ENCODE results near the gene SNAP25.

DNA sequence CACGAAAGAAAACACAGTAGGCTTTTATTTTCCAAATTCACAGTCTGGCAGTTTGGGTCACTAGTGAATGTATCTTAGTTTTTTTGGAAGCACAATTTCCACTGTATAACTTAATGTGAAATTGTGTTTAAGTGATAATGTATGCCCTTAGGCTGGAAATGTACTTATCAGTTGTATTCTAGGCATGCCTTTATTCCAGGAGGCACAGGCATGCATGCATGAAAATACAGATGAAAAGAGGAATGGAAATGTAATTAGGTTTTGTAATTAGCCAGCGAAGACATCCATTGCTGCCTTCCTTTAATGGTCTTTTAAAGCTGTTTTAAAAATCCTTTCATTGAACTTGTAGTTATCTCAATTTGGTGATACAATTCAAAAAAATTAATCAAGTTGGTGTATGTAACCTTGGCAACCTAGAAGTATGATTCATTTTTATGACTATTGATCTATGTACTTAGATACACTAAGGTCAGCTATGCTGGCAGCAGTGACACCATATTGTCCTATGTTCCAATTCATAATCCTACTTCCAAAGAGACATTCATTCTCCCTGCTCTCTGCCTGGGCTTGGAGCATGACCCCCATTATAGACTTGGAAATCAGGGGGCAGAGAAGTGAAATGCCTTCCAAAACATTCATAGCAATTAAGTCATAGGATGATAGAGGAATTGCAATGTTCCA is 73.1 kb downstream of the SNAP25 start:
- TF ChIP-seq ZNF274 (IDR thresholded peaks at IDR 0.05; ENCODE audit: low read depth, low read length), result no peak
- TF ChIP-seq SUZ12 (IDR thresholded peaks at IDR 0.05; ENCODE audit: extremely low read depth, insufficient read depth, insufficient read length), result no peak
- TF ChIP-seq YY1 (IDR thresholded peaks at IDR 0.05; ENCODE audit: insufficient read depth, insufficient read length), result no peak
